HG03135 (cell line): Measurements from ENCODE around the gene LZTR1.

Experiments
- ATAC-seq: cut with Tn5 transposase; IDR thresholded peaks from one replicate; pipeline ENCODE4 v1.9.1; 2021; ENCODE audit warnings: mild to moderate bottlenecking, moderate library complexity; ENCODE audit not compliant: unreplicated experiment

The LZTR1 gene

DNA sequence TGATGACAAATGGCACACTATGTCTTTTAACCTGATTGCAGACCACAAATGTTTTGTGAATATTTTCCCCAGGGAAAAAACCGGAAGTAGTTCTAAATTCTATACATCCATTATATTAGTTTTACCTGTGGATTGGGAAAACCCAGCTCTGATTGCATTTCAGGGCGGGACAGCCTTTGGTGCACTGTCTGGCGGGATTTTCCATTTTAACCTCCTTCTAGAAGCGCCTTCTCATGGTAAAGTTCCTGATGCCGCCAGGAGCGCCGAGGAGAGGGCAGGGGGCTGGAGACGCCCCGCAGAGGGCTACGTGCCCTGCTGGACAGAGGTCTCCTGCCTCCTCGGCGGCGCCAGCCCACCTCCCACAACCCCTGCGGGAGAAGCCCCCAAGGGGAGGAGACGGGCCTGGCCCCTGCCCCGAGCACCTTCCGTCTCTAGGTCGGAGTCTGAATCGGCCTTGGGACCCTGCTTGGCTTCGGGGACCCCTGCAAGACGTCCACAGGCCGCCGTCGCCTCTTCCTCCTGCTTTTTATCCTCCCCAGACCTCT lies 31.6 kb downstream of the LZTR1 start:
- peak; percentile 6 for ATAC-seq

DNA sequence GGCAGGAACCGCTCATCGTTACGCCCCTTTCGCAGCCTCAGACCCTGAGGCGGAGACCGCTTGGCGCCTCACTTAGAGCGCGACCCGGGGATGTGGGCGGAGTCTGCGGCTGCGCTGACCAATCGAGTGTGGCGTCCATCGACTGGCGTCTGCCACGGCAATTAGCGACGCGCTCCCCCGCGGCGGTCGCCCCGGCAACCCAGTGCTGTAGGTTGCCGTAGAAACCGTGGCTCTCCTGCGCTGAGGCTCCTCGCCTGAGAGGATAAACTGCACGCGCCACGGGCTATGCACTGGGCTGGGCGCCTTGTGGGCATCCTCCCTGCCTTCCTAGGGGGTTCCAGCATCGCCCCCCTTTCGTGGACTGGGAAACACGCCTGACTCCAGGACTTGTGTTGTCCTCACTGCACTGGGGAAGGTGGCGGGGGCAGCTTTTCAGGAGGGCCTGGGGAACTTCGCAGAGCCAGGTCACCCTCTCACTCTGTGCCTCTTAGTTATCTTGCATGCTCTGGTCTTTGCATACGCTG lies 32.2 kb downstream of the LZTR1 start:
- ATAC-seq, result peak; percentile 89

GRCh38 chr22:21014726-21015465 lies 32.8 kb downstream of the LZTR1 start, which contains the start of gene P2RX6:
TSS of gene P2RX6 (plus strand) at chr22:21015165. CDS start at chr22:21015175, 10 bp downstream.
- ATAC-seq, result no peak

GRCh38 chr22:21015466-21016006 lies 33.4 kb downstream of the LZTR1 start:
- no peak for ATAC-seq

GRCh38 chr22:21016644-21017420 lies 34.7 kb downstream of the LZTR1 start:
- no peak for ATAC-seq

DNA sequence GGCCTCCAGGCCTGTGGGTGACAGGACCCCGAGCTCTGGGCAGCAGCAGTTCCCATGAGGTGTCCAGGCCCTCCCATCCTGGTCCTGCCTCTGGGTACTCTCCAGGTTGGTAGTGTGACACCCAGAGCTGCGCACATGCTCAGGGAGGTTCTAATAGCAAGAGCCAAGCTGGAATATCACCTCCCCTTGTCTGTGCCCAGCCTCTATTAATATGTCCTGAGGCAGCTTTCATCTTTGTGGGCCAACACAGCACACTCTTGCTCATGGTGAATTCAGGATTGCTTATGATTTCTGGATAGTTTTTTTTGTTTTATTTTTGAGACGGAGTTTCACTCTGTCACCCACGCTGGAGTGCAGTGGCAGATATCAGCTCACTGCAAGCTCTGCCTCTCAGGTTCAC lies 36.2 kb downstream of the LZTR1 start:
- ATAC-seq, result no peak

DNA sequence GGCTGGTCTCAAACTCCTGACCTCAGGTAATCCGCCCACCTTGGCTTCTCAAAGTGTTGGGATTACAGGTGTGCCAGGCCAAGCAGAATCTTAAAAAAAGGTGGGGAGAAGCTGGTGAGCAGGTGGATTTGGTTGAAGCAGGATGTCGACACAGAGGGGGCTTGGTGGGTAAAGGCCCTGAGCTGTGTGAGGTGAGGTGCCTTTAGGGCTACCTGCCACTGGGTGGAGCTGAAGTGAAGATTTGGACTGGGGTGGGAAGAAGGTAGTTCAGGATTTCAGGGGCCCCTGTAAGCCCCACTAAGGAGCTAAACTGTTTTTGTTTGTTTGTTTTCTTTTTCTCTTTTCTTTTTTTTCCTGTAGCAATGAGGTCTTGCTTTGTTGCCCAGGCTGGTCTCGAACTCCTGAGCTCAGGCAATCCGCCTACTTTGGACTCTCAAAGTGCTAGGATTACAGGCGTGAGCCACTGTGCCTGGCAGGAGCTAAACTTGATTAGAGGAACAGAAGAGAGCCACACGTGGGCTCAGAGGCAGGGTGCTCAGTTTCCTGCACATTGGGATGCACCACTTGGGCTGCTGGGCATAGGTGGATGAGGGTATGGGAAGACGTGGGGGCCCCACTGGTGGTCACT lies 38.8 kb downstream of the LZTR1 start:
- no peak for ATAC-seq

GRCh38 chr22:21022507-21022906 lies 40.4 kb downstream of the LZTR1 start:
- ATAC-seq, result no peak

- no peak for ATAC-seq
Measured at GRCh38 chr22:21022955-21023614, 41.0 kb downstream of the LZTR1 start.

DNA sequence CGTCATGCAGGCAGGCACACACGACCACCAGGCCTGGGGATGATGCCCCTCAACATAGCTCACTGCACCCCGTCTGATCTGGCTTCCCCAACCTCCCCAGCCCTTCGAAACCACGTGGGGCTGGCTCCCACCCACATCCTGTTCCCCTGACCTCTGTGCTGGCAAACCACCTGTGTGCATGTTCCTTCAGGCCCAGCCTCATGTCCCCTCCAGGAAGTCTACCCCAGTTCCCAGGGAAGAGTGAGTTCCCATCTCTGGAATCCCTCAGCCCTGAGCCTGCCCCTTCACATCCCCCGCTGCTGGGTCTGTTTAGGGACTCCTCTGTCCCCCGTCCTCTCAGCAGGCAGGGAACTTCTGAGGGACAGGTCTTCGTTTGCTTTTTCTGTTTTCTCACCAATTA lies 43.2 kb downstream of the LZTR1 start:
- ATAC-seq, result no peak

DNA sequence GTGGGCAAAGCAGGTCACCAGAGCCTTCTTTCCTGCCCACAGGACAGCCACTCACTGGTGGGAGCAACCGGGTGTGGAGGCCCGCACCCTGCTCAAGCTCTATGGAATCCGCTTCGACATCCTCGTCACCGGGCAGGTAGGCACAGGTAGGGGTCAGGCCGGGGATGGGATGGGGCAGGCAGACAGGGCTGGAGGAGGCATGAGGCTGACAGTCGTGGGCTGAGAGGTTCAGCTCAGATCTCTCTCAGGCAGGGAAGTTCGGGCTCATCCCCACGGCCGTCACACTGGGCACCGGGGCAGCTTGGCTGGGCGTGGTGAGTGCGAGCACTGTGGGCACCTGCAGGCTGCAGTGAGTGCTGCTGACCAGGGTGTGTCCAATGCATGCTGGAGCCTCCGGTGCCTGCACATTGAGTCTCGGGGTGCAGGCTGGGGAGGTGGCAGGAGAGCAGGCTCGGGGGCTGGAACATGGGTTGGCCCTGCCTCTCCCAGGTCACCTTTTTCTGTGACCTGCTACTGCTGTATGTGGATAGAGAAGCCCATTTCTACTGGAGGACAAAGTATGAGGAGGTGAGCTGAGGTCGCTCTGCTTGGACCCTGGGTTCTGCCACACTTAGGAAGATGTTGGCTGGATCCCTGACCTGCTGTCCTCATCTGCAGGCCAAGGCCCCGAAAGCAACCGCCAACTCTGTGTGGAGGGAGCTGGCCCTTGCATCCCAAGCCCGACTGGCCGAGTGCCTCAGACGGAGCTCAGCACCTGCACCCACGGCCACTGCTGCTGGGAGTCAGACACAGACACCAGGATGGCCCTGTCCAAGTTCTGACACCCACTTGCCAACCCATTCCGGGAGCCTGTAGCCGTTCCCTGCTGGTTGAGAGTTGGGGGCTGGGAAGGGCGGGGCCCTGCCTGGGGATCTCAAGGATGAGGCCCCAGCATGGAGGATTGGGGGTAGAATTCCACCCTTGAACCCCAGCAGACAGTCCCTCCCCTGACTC lies 44.0 kb downstream of the LZTR1 start:
- ATAC-seq, result no peak

DNA sequence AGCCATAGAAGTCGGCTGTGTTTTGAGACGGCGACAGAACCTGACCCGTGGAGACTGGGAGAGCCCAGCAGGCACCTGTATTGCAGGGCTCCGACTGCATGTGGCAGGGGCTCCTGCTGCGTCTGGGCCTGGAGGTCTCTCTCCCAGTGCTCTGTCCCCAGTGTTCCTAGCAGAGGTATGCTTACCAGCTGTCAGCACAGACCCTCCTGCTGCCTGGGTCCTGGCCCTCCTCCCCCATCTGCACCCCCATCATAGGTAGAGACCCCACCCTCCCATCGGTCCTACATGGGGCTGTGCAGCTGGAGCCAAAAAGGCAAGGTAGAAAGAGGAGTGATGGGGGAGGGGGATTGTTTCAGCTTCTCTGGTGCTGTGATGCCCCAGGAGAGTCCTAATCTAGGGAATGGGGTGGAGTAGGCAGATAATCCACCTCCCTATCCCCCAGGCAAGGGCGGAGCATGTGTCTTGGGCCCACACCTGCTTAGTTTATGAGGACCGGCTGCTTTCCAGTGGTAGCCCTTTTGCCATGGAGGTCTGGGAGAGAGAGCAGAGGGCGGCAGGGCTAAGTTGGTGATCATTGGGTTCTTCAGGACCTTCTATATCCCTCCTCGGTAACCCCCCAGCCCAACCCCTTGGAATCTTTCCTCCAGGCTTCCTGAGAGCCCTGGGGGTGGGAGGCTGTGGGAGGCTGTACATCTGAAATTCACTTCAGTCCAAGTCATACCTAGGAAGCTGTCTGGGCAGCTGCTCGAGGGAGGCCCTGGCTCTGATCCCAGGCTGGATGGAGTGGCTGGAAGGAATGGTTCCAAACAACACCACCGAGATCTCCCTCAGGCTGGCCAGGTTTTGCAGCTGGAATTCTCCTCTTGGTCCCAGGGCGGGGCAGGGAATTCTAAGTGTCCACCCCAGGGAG lies 44.9 kb downstream of the LZTR1 start:
- ATAC-seq, result no peak

- ATAC-seq, result no peak
Measured at GRCh38 chr22:21028277-21029251, 46.5 kb downstream of the LZTR1 start.

GRCh38 chr22:21029486-21030025 lies 47.5 kb downstream of the LZTR1 start:
- ATAC-seq, result no peak

- no peak for ATAC-seq
Measured at GRCh38 chr22:21030032-21030431, 47.9 kb downstream of the LZTR1 start.

DNA sequence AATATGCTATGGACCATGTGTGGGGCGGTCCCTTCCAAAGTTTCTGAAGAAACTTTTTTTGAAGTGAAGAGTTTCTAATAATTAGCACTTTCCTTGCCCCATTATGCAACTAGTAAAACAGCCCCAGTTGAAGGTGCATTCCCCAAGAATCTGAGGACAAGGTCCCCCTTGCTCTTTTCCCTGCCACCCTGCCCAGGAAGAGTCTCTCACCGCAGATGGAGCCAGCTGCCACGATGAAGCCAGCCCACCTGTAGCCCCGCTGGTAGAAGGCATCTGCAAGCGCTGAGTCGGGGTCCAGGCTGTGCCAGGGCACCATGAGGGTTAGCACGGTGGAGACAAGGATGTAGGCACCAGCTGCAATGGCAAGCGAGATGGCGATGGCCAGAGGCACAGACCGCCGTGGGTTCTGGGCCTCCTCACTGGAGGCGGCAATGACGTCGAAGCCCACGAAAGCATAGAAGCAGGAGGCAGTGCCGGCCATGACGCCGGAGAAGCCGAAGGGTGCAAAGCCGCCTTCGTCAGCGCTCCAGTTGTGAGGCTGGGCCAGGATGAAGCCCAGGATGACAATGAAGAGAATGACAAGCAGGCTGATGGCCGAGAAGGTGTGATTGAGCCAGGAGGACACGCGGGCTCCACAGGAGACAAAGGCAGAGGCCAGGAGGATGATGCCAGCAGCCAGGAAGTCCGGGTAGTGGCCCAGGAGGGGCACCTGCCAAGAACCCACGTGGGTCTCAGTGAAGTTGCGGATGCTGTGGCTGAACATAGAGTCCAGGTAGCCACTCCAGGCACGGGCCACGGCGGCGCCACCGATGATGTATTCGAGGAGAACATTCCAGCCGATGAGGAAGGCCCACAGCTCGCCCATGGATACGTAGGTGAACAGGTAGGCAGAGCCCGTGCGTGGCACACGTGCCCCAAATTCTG lies 48.8 kb downstream of the LZTR1 start:
- ATAC-seq, result no peak
